Type B pancreatic cell (in vitro differentiated cells): ENCODE data around the gene NEURL1B. TPM values are rescaled to one million over a fixed set of nuclear protein-coding genes. Genes with fewer than 3 reads are reported as not detected.

Experiments
- DNase-seq: peaks from one replicate; pipeline ENCODE4 v3.0.0; 2021; ENCODE audit warnings: mixed read lengths; ENCODE audit not compliant: unreplicated experiment; ENCODE audit errors: extremely low spot score
- H3K27ac Mint-ChIP-seq: 2 replicates; pipeline ENCODE4 v1.8.0; 2021; ENCODE audit warnings: mild to moderate bottlenecking, mixed read lengths
- H3K27me3 Mint-ChIP-seq: 2 replicates; pipeline ENCODE4 v1.8.0; 2021; ENCODE audit warnings: mixed read lengths
- H3K36me3 Mint-ChIP-seq: 2 replicates; pipeline ENCODE4 v1.8.0; 2021; ENCODE audit warnings: mixed read lengths
- H3K4me1 Mint-ChIP-seq: one replicate; pipeline ENCODE4 v1.8.0; 2021; ENCODE audit warnings: mixed read lengths; ENCODE audit not compliant: unreplicated experiment
- H3K4me3 Mint-ChIP-seq: 2 replicates; pipeline ENCODE4 v1.8.0; 2021; ENCODE audit warnings: mild to moderate bottlenecking, mixed read lengths
- H3K9me3 Mint-ChIP-seq: 2 replicates; pipeline ENCODE4 v1.8.0; 2021; ENCODE audit warnings: mixed read lengths
- total RNA-seq: library from RNA; stranded (reverse); gene quantifications from 2 replicates; pipeline ENCODE4 v1.2.1, GENCODE V29; 2021; ENCODE audit warnings: low replicate concordance
- TF ChIP-seq, protein P1 (sequence below): fragments of 200-600 bp; sonication (generic); conservative IDR thresholded peaks from 2 replicates; pipeline ENCODE4 v1.5.0; 2021; ENCODE audit warnings: antibody characterized with exemption, mild to moderate bottlenecking

Gene NEURL1B
- total RNA-seq, 1 donor from 2014 or later: 7.6 TPM

DNA sequence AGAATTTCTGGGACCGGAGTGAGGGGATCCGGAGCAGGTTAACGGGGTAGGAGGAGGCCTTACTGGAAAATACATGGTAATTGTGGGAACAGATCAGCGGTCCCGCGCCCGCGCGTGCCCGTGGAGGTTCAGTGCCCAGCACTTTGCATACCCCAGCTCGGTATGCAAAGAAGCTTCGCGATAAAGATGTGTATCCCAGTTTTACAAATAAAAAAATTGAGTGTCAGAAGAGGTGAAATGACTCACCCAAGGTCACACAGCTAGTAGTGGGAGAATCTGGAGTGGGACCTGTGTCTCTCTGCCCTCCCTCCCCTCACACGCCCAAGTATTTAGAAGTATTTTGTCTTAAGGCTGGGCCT, 967 bp downstream of the NEURL1B start:
- Mint-ChIP-seq H3K9me3 (no peaks in the 10 kb centered on the region), H3K36me3 (no peaks in the 10 kb centered on the region), H3K4me3 (peak overlapping the region; percentile 78), H3K4me1 (peaks cover 23% of the 10 kb centered on the region), H3K27ac (no peak overlapping the region), H3K27me3 (peaks cover 43% of the 10 kb centered on the region)
- TF ChIP-seq, protein P1, sequence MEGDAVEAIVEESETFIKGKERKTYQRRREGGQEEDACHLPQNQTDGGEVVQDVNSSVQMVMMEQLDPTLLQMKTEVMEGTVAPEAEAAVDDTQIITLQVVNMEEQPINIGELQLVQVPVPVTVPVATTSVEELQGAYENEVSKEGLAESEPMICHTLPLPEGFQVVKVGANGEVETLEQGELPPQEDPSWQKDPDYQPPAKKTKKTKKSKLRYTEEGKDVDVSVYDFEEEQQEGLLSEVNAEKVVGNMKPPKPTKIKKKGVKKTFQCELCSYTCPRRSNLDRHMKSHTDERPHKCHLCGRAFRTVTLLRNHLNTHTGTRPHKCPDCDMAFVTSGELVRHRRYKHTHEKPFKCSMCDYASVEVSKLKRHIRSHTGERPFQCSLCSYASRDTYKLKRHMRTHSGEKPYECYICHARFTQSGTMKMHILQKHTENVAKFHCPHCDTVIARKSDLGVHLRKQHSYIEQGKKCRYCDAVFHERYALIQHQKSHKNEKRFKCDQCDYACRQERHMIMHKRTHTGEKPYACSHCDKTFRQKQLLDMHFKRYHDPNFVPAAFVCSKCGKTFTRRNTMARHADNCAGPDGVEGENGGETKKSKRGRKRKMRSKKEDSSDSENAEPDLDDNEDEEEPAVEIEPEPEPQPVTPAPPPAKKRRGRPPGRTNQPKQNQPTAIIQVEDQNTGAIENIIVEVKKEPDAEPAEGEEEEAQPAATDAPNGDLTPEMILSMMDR: no peak
- no peak for DNase-seq

GRCh38 chr5:172642486-172642885, 1.4 kb downstream of the NEURL1B start:
- peak overlapping the region; percentile 78 for H3K4me3 Mint-ChIP-seq
- H3K4me1 Mint-ChIP-seq: peaks cover 24% of the 10 kb centered on the region
- H3K9me3 Mint-ChIP-seq: no peaks in the 10 kb centered on the region
- H3K36me3 Mint-ChIP-seq: no peaks in the 10 kb centered on the region
- DNase-seq: no peak
- TF ChIP-seq, protein P1: no peak
- H3K27ac Mint-ChIP-seq: no peak overlapping the region
- H3K27me3 Mint-ChIP-seq: peaks cover 42% of the 10 kb centered on the region

DNA sequence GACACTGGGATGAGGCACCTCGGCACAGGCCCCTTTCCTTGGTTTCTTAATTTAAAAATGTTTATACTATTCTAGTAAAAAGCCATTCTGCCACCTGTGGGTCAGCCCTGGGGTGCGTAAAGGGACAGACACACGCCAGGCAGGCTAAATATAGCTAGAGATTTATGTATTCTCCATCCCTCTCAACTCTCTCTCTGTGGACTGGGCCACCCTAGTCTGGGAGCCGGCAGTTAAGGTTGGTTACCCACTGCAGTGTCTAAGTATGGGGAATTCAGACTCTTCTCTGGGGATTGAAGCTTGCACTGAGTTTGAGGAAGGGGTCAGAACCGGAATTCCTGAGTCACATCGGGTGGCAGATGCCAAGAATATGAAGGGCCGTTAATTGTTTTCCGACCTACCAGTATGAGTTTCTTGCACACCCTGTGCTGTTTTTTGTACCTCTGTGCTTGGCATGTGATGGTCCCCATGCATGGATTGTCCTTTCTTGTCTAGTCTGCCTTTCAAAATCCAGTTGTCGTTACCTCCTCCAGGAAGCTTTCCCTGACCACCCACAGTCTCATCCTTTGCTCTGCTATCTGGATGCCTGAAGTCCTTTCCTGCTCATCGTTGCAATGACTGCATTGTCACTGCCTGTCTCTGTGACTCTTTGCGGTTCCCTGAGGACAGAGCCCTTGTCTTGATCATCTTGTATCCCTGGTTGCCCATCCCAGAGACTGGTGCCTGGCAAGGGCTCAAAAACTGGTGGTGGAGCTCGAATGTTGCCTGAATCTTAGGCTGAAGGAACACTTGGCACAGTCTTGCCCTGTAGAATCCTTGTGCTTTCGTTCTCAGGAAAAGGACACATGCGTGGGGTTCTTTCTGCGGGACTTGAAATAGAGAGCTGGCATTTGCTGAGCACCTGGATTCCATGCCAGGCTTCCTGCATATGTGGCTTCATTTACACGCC, 2.1 kb downstream of the NEURL1B start:
- H3K27ac Mint-ChIP-seq: no peak overlapping the region
- peaks cover 28% of the 10 kb centered on the region for H3K4me1 Mint-ChIP-seq
- H3K36me3 Mint-ChIP-seq: no peaks in the 10 kb centered on the region
- H3K27me3 Mint-ChIP-seq: peaks cover 38% of the 10 kb centered on the region
- DNase-seq: no peak
- H3K9me3 Mint-ChIP-seq: no peaks in the 10 kb centered on the region
- TF ChIP-seq, protein P1: no peak
- H3K4me3 Mint-ChIP-seq: peak overlapping the region; percentile 44

GRCh38 chr5:172644266-172644665, 3.2 kb downstream of the NEURL1B start:
- Mint-ChIP-seq H3K27me3 (peaks cover 35% of the 10 kb centered on the region), H3K4me1 (peaks cover 29% of the 10 kb centered on the region), H3K36me3 (no peaks in the 10 kb centered on the region), H3K4me3 (no peak overlapping the region), H3K27ac (no peak overlapping the region), H3K9me3 (no peaks in the 10 kb centered on the region)
- no peak for DNase-seq
- TF ChIP-seq, protein P1: no peak

- TF ChIP-seq, protein P1: no peak
- Mint-ChIP-seq H3K27me3 (peaks cover 33% of the 10 kb centered on the region), H3K36me3 (no peaks in the 10 kb centered on the region), H3K4me3 (no peak overlapping the region), H3K9me3 (no peaks in the 10 kb centered on the region), H3K4me1 (peaks cover 29% of the 10 kb centered on the region), H3K27ac (no peak overlapping the region)
- no peak for DNase-seq
These were observed 3.6 kb downstream of the NEURL1B start for GRCh38 chr5:172644711-172645110.
